Activated CD4-positive, CD25-positive, alpha-beta regulatory T cell (primary cell): Measurements from ENCODE around the gene PHF12.

Experiments used
- DNase-seq, 4 experiments: peaks; one replicate each; lab custom pipeline; 2025; lab: John Stamatoyannopoulos, UW

PHF12 gene

DNA sequence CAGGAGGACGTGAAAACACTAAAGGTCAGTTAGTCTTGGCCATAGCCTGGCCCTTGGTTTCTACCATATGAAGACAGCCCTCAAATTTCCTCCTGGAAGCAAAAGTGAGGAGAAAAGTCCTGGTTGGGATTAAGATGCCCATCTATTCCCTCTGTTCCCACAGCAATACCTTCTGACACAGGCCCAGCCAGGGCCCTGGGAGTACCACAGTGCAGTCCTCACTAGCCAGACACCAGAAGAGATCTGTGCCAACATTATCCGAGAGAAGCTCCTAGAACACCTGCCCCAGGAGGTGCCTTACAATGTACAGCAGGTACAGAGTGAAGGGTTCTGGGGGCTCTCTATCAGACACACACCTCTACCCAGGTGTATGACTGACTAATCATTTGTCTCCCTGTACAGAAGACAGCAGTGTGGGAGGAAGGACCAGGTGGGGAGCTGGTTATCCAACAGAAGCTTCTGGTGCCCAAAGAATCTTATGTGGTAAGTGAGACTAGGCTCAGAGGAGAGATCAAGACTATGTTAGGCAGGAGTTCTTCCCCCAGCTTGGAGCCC, 92.4 kb downstream of the PHF12 start:
- DNase-seq = no peak

DNA sequence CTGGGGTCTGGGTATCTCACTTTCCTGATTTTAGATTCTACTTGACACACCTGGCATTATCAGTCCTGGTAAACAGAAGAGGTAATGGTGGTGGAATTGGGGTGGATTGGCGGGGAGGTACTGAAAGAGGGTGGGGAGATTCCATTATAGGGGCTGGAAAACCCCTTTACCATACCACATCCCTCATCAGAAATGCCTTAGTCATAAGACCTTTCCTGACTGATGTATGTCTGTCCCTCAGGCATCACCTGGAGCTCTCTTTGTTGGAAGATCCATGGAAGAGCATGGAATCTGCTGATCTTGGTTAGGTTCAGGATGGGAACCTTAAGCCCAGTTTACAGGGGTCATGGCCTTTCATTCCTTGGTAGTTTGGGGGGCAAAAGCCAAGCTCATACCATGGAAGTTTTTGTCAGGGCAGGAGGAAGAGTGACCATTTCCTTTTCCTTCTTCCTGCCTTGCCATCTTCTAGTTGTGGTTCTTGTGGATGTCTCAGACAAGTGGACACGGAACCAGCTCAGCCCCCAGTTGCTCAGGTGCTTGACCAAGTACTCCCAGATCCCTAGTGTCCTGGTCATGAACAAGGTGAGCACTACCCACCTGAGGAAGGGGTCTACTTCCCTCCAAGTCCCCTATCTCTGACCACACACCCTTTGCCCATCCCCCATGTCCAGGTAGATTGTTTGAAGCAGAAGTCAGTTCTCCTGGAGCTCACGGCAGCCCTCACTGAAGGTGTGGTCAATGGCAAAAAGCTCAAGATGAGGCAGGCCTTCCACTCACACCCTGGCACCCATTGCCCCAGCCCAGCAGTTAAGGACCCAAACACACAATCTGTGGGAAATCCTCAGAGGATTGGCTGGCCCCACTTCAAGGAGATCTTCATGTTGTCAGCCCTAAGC, 93.2 kb downstream of the PHF12 start:
- DNase-seq = no peak

DNA sequence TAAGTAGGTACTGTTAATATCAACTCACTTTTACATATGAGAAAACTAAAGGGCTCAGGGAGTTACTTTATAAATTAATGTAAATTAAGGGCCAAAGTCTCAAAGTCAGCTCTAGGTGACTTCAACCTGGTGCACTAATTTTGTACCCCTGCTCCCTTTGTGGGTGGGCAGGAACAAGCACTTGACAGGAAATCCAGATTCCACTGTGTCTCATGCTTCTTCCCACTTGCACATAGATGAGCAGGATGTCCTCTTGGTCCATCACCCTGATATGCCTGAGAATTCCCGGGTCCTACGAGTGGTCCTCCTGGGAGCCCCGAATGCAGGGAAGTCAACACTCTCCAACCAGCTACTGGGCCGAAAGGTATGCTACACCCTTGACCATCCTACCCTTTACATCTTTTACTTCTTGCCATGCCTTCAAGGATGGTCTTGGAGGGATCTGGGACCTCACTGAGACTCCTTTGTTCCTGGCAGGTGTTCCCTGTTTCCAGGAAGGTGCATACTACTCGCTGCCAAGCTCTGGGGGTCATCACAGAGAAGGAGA, 95.2 kb downstream of the PHF12 start:
- DNase-seq = no peak

DNA sequence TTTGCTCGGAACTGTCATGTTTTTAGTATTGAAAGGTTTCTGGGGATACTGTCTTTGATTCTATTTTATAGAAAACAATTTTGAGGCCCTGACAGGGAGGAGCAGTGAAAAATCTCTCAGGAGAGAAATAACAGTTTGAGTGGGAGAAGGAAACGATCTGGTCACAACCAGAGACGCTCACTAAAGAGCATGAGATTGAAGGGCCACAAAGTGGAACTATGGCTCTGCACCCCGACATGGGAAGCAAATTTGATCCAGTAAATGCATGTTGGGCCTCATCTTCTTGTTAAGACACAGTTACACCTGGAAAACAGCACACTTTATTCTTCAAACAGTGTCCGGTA, 96.0 kb downstream of the PHF12 start:
- no peak for DNase-seq
